H1 (cell line): ENCODE results near the gene LRBA. TPM values are rescaled to one million over a fixed set of nuclear protein-coding genes. Genes with fewer than 3 reads are reported as not detected.
A peak's percentile ranks its signal among the peaks of the same experiment; 100 is the strongest.

Experiments used
- CTCF ChIA-PET: fragments of 300-600 bp; sonication (Branson Sonifier 250); formaldehyde crosslinking; loops from one replicate; lab custom pipeline; 2021; ENCODE audit not compliant: partially characterized antibody; lab: Charles Lee
- POLR2A ChIA-PET: fragments of 300-600 bp; sonication (Branson Sonifier 250); formaldehyde crosslinking; loops from one replicate; lab custom pipeline; 2021; ENCODE audit warnings: inconsistent platforms; ENCODE audit not compliant: partially characterized antibody; lab: Charles Lee
- DNase-seq, 2 experiments: peaks; one replicate each; pipeline versions ENCODE4 v3.0.0 to v3.0.0-alpha.2; 2010 to 2022; ENCODE audit warnings: low spot score in 2 of 2, low read depth in 1 of 2, mixed read lengths in 1 of 2
- FAIRE-seq: peaks from 2 replicates; lab custom pipeline; 2011; peaks lifted over from hg19 to GRCh38; lab: Jason Lieb, UNC
- H2AFZ ChIP-seq: 2 replicates; pipeline ENCODE4 v1.8.1; 2012; ENCODE audit warnings: low read length, inconsistent platforms
- H2AK5ac ChIP-seq: 2 replicates; pipeline ENCODE4 v1.6.1; 2013; ENCODE audit warnings: low read depth, low read length
- H2BK120ac ChIP-seq: replicated peaks from 2 replicates; pipeline ENCODE3; 2013; ENCODE audit warnings: low read depth, low read length, inconsistent platforms
- H2BK12ac ChIP-seq: 2 replicates; pipeline ENCODE4 v1.6.1; 2013; ENCODE audit warnings: low read depth, low read length
- H2BK15ac ChIP-seq: 2 replicates; pipeline ENCODE4 v1.6.1; 2013; ENCODE audit warnings: low read length
- H2BK20ac ChIP-seq: 2 replicates; pipeline ENCODE4 v1.6.1; 2013; ENCODE audit warnings: low read length
- H2BK5ac ChIP-seq: 2 replicates; pipeline ENCODE4 v1.6.1; 2013; ENCODE audit warnings: low read depth, low read length
- H3K14ac ChIP-seq: 2 replicates; pipeline ENCODE4 v1.6.1; 2013; ENCODE audit warnings: inconsistent platforms; ENCODE audit not compliant: insufficient read length
- H3K18ac ChIP-seq: 2 replicates; pipeline ENCODE4 v1.6.1; 2013; ENCODE audit warnings: low read length; ENCODE audit errors: extremely low read depth
- H3K23ac ChIP-seq: 2 replicates; pipeline ENCODE4 v1.6.1; 2013; ENCODE audit warnings: inconsistent platforms; ENCODE audit not compliant: insufficient read length
- H3K23me2 ChIP-seq: 2 replicates; pipeline ENCODE4 v1.6.1; 2013; ENCODE audit warnings: low read depth, low read length
- H3K27ac ChIP-seq: 2 replicates; pipeline ENCODE4 v1.6.1; 2011; ENCODE audit warnings: low read depth, low read length, inconsistent platforms
- H3K27me3 ChIP-seq, 4 experiments: replicated peaks in 1 of 4; 1 replicate in 1 of 4; 2 replicates in 3 of 4; pipeline versions ENCODE4 v1.6.1 to v1.8.1; 2011 to 2013; ENCODE audit warnings: low read length in 3 of 4, mild to moderate bottlenecking in 3 of 4, inconsistent platforms in 2 of 4, mixed read lengths in 2 of 4, moderate library complexity in 1 of 4; ENCODE audit not compliant: control insufficient read depth in 3 of 4, insufficient read depth in 3 of 4; ENCODE audit errors: extremely low read depth in 1 of 4
- H3K36me3 ChIP-seq, 4 experiments: 2 replicates each; pipeline versions ENCODE4 v1.6.1 to v1.8.1; 2011 to 2013; ENCODE audit warnings: mild to moderate bottlenecking in 4 of 4, low read length in 3 of 4, moderate library complexity in 2 of 4, control low read depth in 1 of 4, inconsistent platforms in 1 of 4; ENCODE audit not compliant: insufficient read depth in 4 of 4, control insufficient read depth in 2 of 4
- H3K4ac ChIP-seq: replicated peaks from 2 replicates; pipeline ENCODE3; 2013; ENCODE audit warnings: low read length, low read depth, mixed read lengths, inconsistent platforms; ENCODE audit not compliant: insufficient read length
- H3K4me1 ChIP-seq, 4 experiments: replicated peaks in 1 of 4; 1 replicate in 1 of 4; 2 replicates in 3 of 4; pipeline versions ENCODE4 v1.6.1 to v1.8.1; 2011 to 2013; ENCODE audit warnings: low read length in 3 of 4, inconsistent platforms in 2 of 4, mixed read lengths in 1 of 4; ENCODE audit not compliant: insufficient read depth in 4 of 4, control insufficient read depth in 3 of 4
- H3K4me2 ChIP-seq, 2 experiments: 2 replicates each; pipeline versions ENCODE4 v1.6.1 to v1.8.1; 2011 to 2013; ENCODE audit warnings: low read depth in 2 of 2, low read length in 2 of 2, control low read depth in 1 of 2, inconsistent platforms in 1 of 2, mild to moderate bottlenecking in 1 of 2; ENCODE audit not compliant: insufficient read depth in 1 of 2
- H3K4me3 ChIP-seq, 4 experiments: fragments of 200-600, 300-600 bp in 1 of 4; sonication (generic), shearing (Covaris generic), sonication (Bioruptor Twin) in 1 of 4; 2 replicates each; pipeline versions ENCODE4 v1.5.1 to v1.8.1; 2011 to 2016; ENCODE audit warnings: low read length in 4 of 4, low read depth in 3 of 4, control low read depth in 2 of 4, inconsistent platforms in 2 of 4, mild to moderate bottlenecking in 2 of 4, mixed read lengths in 1 of 4, moderate library complexity in 1 of 4; ENCODE audit not compliant: insufficient read depth in 2 of 4; ENCODE audit errors: extremely low read depth in 1 of 4
- H3K56ac ChIP-seq: replicated peaks from 2 replicates; pipeline ENCODE3; 2013; ENCODE audit warnings: low read depth, mild to moderate bottlenecking, mixed read lengths, low read length, inconsistent platforms; ENCODE audit not compliant: insufficient read length
- H3K79me1 ChIP-seq: 2 replicates; pipeline ENCODE4 v1.6.1; 2013; ENCODE audit warnings: low read depth, low read length, control low read depth
- H3K79me2 ChIP-seq, 2 experiments: 2 replicates each; pipeline versions ENCODE4 v1.6.1 to v1.8.1; 2012 to 2013; ENCODE audit warnings: low read length in 2 of 2, mild to moderate bottlenecking in 2 of 2, inconsistent platforms in 1 of 2; ENCODE audit not compliant: insufficient read depth in 2 of 2, control insufficient read depth in 1 of 2
- H3K9ac ChIP-seq, 4 experiments: replicated peaks in 1 of 4; 1 replicate in 1 of 4; 2 replicates in 3 of 4; pipeline versions ENCODE4 v1.6.1 to v1.8.1; 2011 to 2013; ENCODE audit warnings: low read depth in 3 of 4, low read length in 3 of 4, control low read depth in 2 of 4, mild to moderate bottlenecking in 2 of 4, moderate library complexity in 2 of 4, inconsistent platforms in 1 of 4; ENCODE audit errors: extremely low read depth in 1 of 4
- H3K9me3 ChIP-seq, 2 experiments: 2 replicates each; pipeline versions ENCODE4 v1.6.1 to v1.8.1; 2012 to 2013; ENCODE audit warnings: mild to moderate bottlenecking in 2 of 2, moderate library complexity in 2 of 2, control low read depth in 1 of 2, inconsistent platforms in 1 of 2, low read depth in 1 of 2, low read length in 1 of 2, mixed read lengths in 1 of 2; ENCODE audit not compliant: insufficient read depth in 2 of 2
- H4K20me1 ChIP-seq, 2 experiments: replicated peaks in 1 of 2; 2 replicates each; pipeline versions ENCODE3 to v1.8.1; 2011 to 2013; ENCODE audit warnings: inconsistent platforms in 2 of 2, low read length in 2 of 2, mild to moderate bottlenecking in 1 of 2; ENCODE audit not compliant: insufficient read depth in 2 of 2, control insufficient read depth in 1 of 2
- H4K5ac ChIP-seq: 2 replicates; pipeline ENCODE4 v1.6.1; 2013; ENCODE audit warnings: low read length, low read depth, mixed read lengths, inconsistent platforms; ENCODE audit not compliant: insufficient read length
- H4K8ac ChIP-seq: 2 replicates; pipeline ENCODE4 v1.8.0; 2013; ENCODE audit warnings: mild to moderate bottlenecking, moderate library complexity, low read length, inconsistent platforms; ENCODE audit not compliant: insufficient read depth; ENCODE audit errors: extremely low read depth
- H4K91ac ChIP-seq: replicated peaks from 2 replicates; pipeline ENCODE3; 2013; ENCODE audit warnings: low read length, mixed read lengths, inconsistent platforms; ENCODE audit not compliant: insufficient read length
- CBX5 ChIP-seq: fragments of 300-800, 300-1000 bp; sonication (generic); IDR thresholded peaks from 2 replicates; pipeline ENCODE4 v1.7.1; 2016; ENCODE audit warnings: antibody characterized with exemption, low read length, low read depth
- CBX8 ChIP-seq: fragments of 300-800, 300-1000 bp; sonication (generic); IDR thresholded peaks from 2 replicates; pipeline ENCODE4 v1.7.1; 2016; ENCODE audit warnings: low read depth, low read length, borderline replicate concordance
- CTCF ChIP-seq, 3 experiments: IDR thresholded peaks; 1 replicate in 2 of 3; 2 replicates in 1 of 3; pipeline versions ENCODE4 v1.5.1 to v1.6.1; 2011; ENCODE audit warnings: low read length in 3 of 3, mild to moderate bottlenecking in 3 of 3, inconsistent platforms in 2 of 3, low read depth in 1 of 3, moderate library complexity in 1 of 3; ENCODE audit not compliant: insufficient read depth in 1 of 3; ENCODE audit errors: control extremely low read depth in 1 of 3
- EGR1 ChIP-seq: IDR thresholded peaks from 2 replicates; pipeline ENCODE4 v1.6.1; 2011; ENCODE audit warnings: low read depth, low read length, borderline replicate concordance
- GABPA ChIP-seq: IDR thresholded peaks from 2 replicates; pipeline ENCODE4 v1.6.1; 2011; ENCODE audit warnings: mild to moderate bottlenecking, low read length, moderate library complexity, borderline replicate concordance; ENCODE audit not compliant: insufficient read depth
- KDM1A ChIP-seq: fragments of 200-600, 300-600 bp; sonication (generic); IDR thresholded peaks from 2 replicates; pipeline ENCODE4 v1.7.1; 2016; ENCODE audit warnings: mild to moderate bottlenecking, low read length, borderline replicate concordance
- POLR2A ChIP-seq, 2 experiments: IDR thresholded peaks; 1 replicate in 1 of 2; 2 replicates in 1 of 2; pipeline ENCODE4 v1.6.1; 2011; ENCODE audit warnings: low read depth in 2 of 2, low read length in 2 of 2, mild to moderate bottlenecking in 2 of 2; ENCODE audit errors: control extremely low read depth in 1 of 2
- SAP30 ChIP-seq: fragments of 300-600 bp; sonication (generic); IDR thresholded peaks from 2 replicates; pipeline ENCODE4 v1.7.1; 2012; ENCODE audit warnings: low read length, moderate library complexity, mild to moderate bottlenecking, inconsistent platforms; ENCODE audit not compliant: insufficient read depth, insufficient replicate concordance
- TBP ChIP-seq: IDR thresholded peaks from 2 replicates; pipeline ENCODE4 v1.6.1; 2011; ENCODE audit warnings: low read depth, low read length, improper control_type of control experiment
- TCF12 ChIP-seq: IDR thresholded peaks from 2 replicates; pipeline ENCODE4 v1.6.1; 2011; ENCODE audit warnings: low read depth, mild to moderate bottlenecking, low read length
- YY1 ChIP-seq: IDR thresholded peaks from 2 replicates; pipeline ENCODE4 v1.6.1; 2011; ENCODE audit warnings: low read depth, mild to moderate bottlenecking, low read length
- ZNF274 ChIP-seq: IDR thresholded peaks from 2 replicates; pipeline ENCODE4 v1.7.0; 2012; ENCODE audit warnings: low read length, borderline replicate concordance; ENCODE audit errors: extremely low read depth
- WGBS, 2 experiments: shearing (Covaris generic) in 1 of 2; methylation state at CpG; one replicate each; pipeline versions ENCODE4 v1.1.6 to v1.1.7; 2013 to 2015; ENCODE audit warnings: low lambda C conversion rate in 2 of 2, mixed read lengths in 2 of 2, inconsistent platforms in 1 of 2, low coverage in 1 of 2, missing lambda C conversion rate in 1 of 2; ENCODE audit not compliant: insufficient replicate concordance in 2 of 2, insufficient coverage in 1 of 2, insufficient read length in 1 of 2; ENCODE audit errors: extremely low coverage in 1 of 2, missing lambda C conversion rate in 1 of 2; 5-methylcytosine and 5-hydroxymethylcytosine counted together
- polyA plus RNA-seq, 7 experiments: library from polyadenylated mRNA; depleted of rRNA in 3 of 7; stranded (reverse) in 5 of 7; unstranded in 2 of 7; fragments of >200 nt in 5 of 7; fragments of 200-250 nt in 2 of 7; gene quantifications; 1 replicate in 5 of 7; 2 replicates in 1 of 7; 4 replicates in 1 of 7; pipeline versions ENCODE4 v1.2.1 to v1.2.3, GENCODE V29; 2011 to 2013; ENCODE audit warnings: missing spikeins in 2 of 7, mixed read lengths in 2 of 7
- total RNA-seq: library from RNA; stranded (reverse); fragmentation: NEBNext Ultra II Directional; extraction: Animal tissue kit (Norgen Biotek cat#: 25700); gene quantifications from 2 replicates; pipeline ENCODE4 v1.2.1, GENCODE V29; 2021

The LRBA gene
- total and polyA plus RNA-seq, 2 of the 8 experiments (the other 6 are each of a cell fraction or from before 2014, with no cell fraction given), result 54.6 to 83.2 TPM

GRCh38 chr4:150739591-150739990 is 275.5 kb downstream of the LRBA start:
- Histone ChIP-seq H3K23ac (no peak overlapping the region), H2AK5ac (no peak overlapping the region), H2AFZ (no peak overlapping the region), H3K27me3 (peaks cover 0 to 1% (median 0%) of the 10 kb centered on the region in 4 experiments; a peak in 1 of 7 replicates), H4K8ac (no peak overlapping the region), H2BK12ac (no peak overlapping the region), H3K27ac (no peak overlapping the region), H4K5ac (no peak overlapping the region), H2BK15ac (no peak overlapping the region), H4K91ac (no peak overlapping the region), H3K4me2 (no peak overlapping the region), H3K79me2 (no peaks in the 10 kb centered on the region), H3K4ac (no peak overlapping the region), H3K56ac (no peak overlapping the region), H3K23me2 (no peaks in the 10 kb centered on the region), H3K4me1 (peaks cover 0 to 3% (median 0%) of the 10 kb centered on the region in 4 experiments; a peak in 1 of 7 replicates), H3K79me1 (0 out of 2 replicates have a peak, but pooled peaks cover 2% of the 10 kb centered on the region), H3K18ac (no peak overlapping the region), H2BK5ac (no peak overlapping the region), H2BK20ac (no peak overlapping the region), H4K20me1 (peaks cover 0 to 2% of the 10 kb centered on the region in 2 experiments), H2BK120ac (no peak overlapping the region), H3K4me3 (no peak overlapping the region), H3K36me3 (no peaks in the 10 kb centered on the region), H3K14ac (no peak overlapping the region), H3K9ac (no peak overlapping the region), H3K9me3 (no peaks in the 10 kb centered on the region)
- DNase-seq (no peak), FAIRE-seq (peak; percentile 7)
- 75% methylated on average over 3 of the region's 3 CpGs; no CpG with 5 or more reads in 1 of the 2 experiments for WGBS, 2 experiments
- ChIA-PET POLR2A (no interaction called here), CTCF (interaction anchor here (0.9 kb wide), 1 partner anchor 16 kb away, joined by 5 read pairs; no protein-coding TSS in a partner anchor)
- TF ChIP-seq SAP30 (no peak), TBP (no peak), YY1 (no peak), EGR1 (no peak), GABPA (no peak), TCF12 (no peak), CTCF (IDR thresholded peaks at IDR 0.05; ENCODE audit: control extremely low read depth in 1 of 3, insufficient read depth in 1 of 3, low read depth in 1 of 3, low read length in 3 of 3) (no peak), ZNF274 (no peak), KDM1A (no peak), CBX5 (no peak), POLR2A (IDR thresholded peaks at IDR 0.05; ENCODE audit: control extremely low read depth in 1 of 2, low read depth in 2 of 2, low read length in 2 of 2) (no peak), CBX8 (no peak)
